ENCODE measurements around the gene TANGO2. TPM values are rescaled to one million over a fixed set of nuclear protein-coding genes. Genes with fewer than 3 reads are reported as not detected.

The TANGO2 gene
- total and polyA plus RNA-seq, 2 donors (not counting 1 experiment from before 2014, with no cell fraction given), result 75.5 to 75.6 TPM

- WGBS (ENCODE audit: insufficient coverage), result 90% methylated on average over 21 of the region's 23 CpGs
- H3K27ac Mint-ChIP-seq, result no peak overlapping the region
- Histone ChIP-seq H2AFZ (ENCODE audit: insufficient read depth, low read depth, low read length, poor library complexity, severe bottlenecking) (no peak overlapping the region), H3K79me2 (ENCODE audit: control insufficient read depth, insufficient read depth, low read length) (no peaks in the 10 kb centered on the region), H4K20me1 (ENCODE audit: control insufficient read depth, insufficient read depth, low read length, poor library complexity, severe bottlenecking) (no peaks in the 10 kb centered on the region), H3K9me3 (ENCODE audit: control extremely low read depth in 1 of 3, control insufficient read depth in 2 of 3, insufficient read depth in 1 of 3, low read length in 2 of 3) (peaks cover 0 to 4% (median 0%) of the 10 kb centered on the region in 3 donors), H3K27ac (ENCODE audit: low read length in 2 of 2) (no peak overlapping the region), H3K9ac (ENCODE audit: low read length) (no peak overlapping the region), H3K27me3 (replicated peaks in 1 of 4; ENCODE audit: control extremely low read depth in 1 of 4, control insufficient read depth in 3 of 4, insufficient read depth in 4 of 4, low read length in 3 of 4) (no peaks in the 10 kb centered on the region), H3K4me2 (replicated peaks; ENCODE audit: low read depth, low read length, poor library complexity, severe bottlenecking) (no peak overlapping the region), H3K4me3 (ENCODE audit: control extremely low read depth in 1 of 5, extremely low read depth in 1 of 5, insufficient read depth in 1 of 5, low read depth in 2 of 5, low read length in 4 of 5) (no peak overlapping the region), H3K36me3 (replicated peaks in 1 of 2; ENCODE audit: control extremely low read depth in 1 of 2, control insufficient read depth in 1 of 2, extremely low read depth in 1 of 2, insufficient read depth in 2 of 2, low read length in 1 of 2) (no peaks in the 10 kb centered on the region), H3K4me1 (ENCODE audit: control insufficient read depth in 2 of 2, insufficient read depth in 2 of 2, low read length in 2 of 2) (peaks cover 0 to 3% of the 10 kb centered on the region in 2 donors)
- ChIA-PET POLR2A (no interaction called here), CTCF (interaction anchor here (2.1 kb wide), 1 partner anchor 21 kb away, joined by 7 read pairs; no protein-coding TSS in a partner anchor)
- no peaks in the 10 kb centered on the region for H3K4me1 Mint-ChIP-seq
- no peaks in the 10 kb centered on the region for H3K27me3 Mint-ChIP-seq
- no peak for TF ChIP-seq EZH2 (IDR thresholded peaks at IDR 0.05; ENCODE audit: borderline replicate concordance, insufficient read depth, low read depth, low read length, poor library complexity, severe bottlenecking)
- no peak for TF ChIP-seq CTCF (IDR thresholded peaks at IDR 0.05)
- no peak for ATAC-seq (ENCODE audit: low read depth)
- intact Hi-C loops (cut with micrococcal nuclease), result no loop called here
- DNase-seq, result no peak
- no peak overlapping the region for H3K4me3 Mint-ChIP-seq
- H3K9me3 Mint-ChIP-seq (ENCODE audit: insufficient read depth), result no peaks in the 10 kb centered on the region
These were observed 29.1 kb upstream of the TANGO2 start for GRCh38 chr22:19991645-19992451.

DNA sequence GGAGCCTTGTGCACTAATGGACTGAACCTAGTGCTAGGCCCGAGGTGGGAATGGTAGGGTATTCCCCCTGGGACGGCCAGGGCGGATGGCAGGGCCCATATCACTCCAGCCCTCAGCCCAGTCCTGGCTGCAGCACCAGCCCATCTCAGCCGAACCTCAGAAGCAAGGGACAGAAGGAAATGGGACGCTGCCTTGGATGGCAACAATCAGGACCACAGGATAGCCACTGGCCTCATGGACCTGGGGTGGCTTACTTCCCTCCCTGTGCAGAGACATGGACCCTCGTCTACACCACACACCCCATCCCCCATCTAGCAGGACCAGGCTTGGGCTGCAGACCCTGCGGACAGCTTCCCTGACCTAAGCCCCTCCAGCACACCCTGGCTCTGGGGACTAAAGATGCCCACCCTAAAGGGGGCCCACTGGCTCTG is 28.4 kb upstream of the TANGO2 start:
- intact Hi-C loops (cut with micrococcal nuclease), result no loop called here

More for the DNA sequence above, 28.4 kb upstream of the TANGO2 start:
- H3K79me2 ChIP-seq (ENCODE audit: control insufficient read depth, insufficient read depth, low read length), result no peaks in the 10 kb centered on the region
- TF ChIP-seq CTCF (IDR thresholded peaks at IDR 0.05) (no peak), EZH2 (IDR thresholded peaks at IDR 0.05; ENCODE audit: borderline replicate concordance, insufficient read depth, low read depth, low read length, poor library complexity, severe bottlenecking) (no peak)
- DNase-seq (no peak), ATAC-seq (ENCODE audit: low read depth) (no peak)
- Mint-ChIP-seq H3K27ac (no peak overlapping the region), H3K9me3 (ENCODE audit: insufficient read depth) (no peaks in the 10 kb centered on the region), H3K4me1 (no peaks in the 10 kb centered on the region), H3K27me3 (no peaks in the 10 kb centered on the region), H3K4me3 (no peak overlapping the region)
- H3K27me3 ChIP-seq (replicated peaks in 1 of 4; ENCODE audit: control extremely low read depth in 1 of 4, control insufficient read depth in 3 of 4, insufficient read depth in 4 of 4, low read length in 3 of 4), result no peaks in the 10 kb centered on the region
- H3K9ac ChIP-seq (ENCODE audit: low read length), result no peak overlapping the region
- H3K4me3 ChIP-seq (ENCODE audit: control extremely low read depth in 1 of 5, extremely low read depth in 1 of 5, insufficient read depth in 1 of 5, low read depth in 2 of 5, low read length in 4 of 5), result no peak overlapping the region
- ChIA-PET CTCF (no interaction called here), POLR2A (no interaction called here)
- no peaks in the 10 kb centered on the region for H3K36me3 ChIP-seq (replicated peaks in 1 of 2; ENCODE audit: control extremely low read depth in 1 of 2, control insufficient read depth in 1 of 2, extremely low read depth in 1 of 2, insufficient read depth in 2 of 2, low read length in 1 of 2)
- no peaks in the 10 kb centered on the region for H4K20me1 ChIP-seq (ENCODE audit: control insufficient read depth, insufficient read depth, low read length, poor library complexity, severe bottlenecking)
- 84% methylated on average over 7 of the region's 7 CpGs for WGBS (ENCODE audit: insufficient coverage)
- H3K4me1 ChIP-seq (ENCODE audit: control insufficient read depth in 2 of 2, insufficient read depth in 2 of 2, low read length in 2 of 2), result peaks cover 0 to under 1% of the 10 kb centered on the region in 2 donors
- H3K4me2 ChIP-seq (replicated peaks; ENCODE audit: low read depth, low read length, poor library complexity, severe bottlenecking), result no peak overlapping the region
- H3K9me3 ChIP-seq (ENCODE audit: control extremely low read depth in 1 of 3, control insufficient read depth in 2 of 3, insufficient read depth in 1 of 3, low read length in 2 of 3), result peaks cover 0 to 1% (median 0%) of the 10 kb centered on the region in 3 donors
- no peak overlapping the region for H2AFZ ChIP-seq (ENCODE audit: insufficient read depth, low read depth, low read length, poor library complexity, severe bottlenecking)
- H3K27ac ChIP-seq (ENCODE audit: low read length in 2 of 2), result no peak overlapping the region

All from B cell (primary cell).